Stimulated activated CD4-positive, alpha-beta T cell treated with anti-CD3 and anti-CD28 coated beads, Interleukin-12 subunit alpha, Interleukin-12 subunit beta, amount 100 ng/mL, for 24 hours (primary cell): ENCODE measurements around the gene LEF1.
"Not testable (repeated sequence)": the region's sequence is repeated elsewhere in the genome, so short reads cannot be mapped to it uniquely, and the experiment has no call there.

ENCODE experiments used
- DNase-seq, 2 experiments: peaks; one replicate each; pipeline ENCODE4 v3.0.0-alpha.2; 2020; ENCODE audit warnings: low read depth in 2 of 2

LEF1 gene

DNA sequence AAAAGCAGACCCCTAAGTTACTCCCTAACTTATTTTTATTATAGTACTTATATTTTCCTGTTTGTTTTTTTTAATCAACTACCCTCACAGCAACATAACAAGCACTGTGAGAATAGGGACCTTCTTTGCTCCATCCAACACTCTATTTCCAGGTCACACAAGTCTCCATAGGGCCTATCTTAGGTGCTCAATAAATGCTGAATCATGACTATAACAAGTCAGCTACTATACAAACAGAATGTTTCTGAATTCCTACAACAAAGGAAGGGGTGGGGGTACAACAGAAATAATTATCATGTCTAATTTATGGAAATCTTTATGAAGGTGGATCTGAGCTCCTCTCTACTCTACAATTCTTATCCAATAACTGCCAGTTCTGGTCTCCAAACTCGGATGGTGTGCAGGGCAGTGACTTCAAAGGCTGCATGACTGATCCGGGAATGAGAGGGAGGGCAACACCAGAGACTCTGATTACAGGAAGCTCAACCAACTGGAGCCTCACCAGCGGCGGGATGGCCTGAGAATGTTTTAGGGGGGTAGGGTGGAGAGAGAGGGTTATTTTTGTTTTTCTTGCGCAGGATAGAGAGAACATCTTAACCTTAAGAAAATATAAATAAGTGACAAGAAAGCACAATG lies 107.9 kb downstream of the LEF1 start:
- no peak for DNase-seq

GRCh38 chr4:108060164-108060563 lies 108.6 kb downstream of the LEF1 start:
- DNase-seq: no peak

DNA sequence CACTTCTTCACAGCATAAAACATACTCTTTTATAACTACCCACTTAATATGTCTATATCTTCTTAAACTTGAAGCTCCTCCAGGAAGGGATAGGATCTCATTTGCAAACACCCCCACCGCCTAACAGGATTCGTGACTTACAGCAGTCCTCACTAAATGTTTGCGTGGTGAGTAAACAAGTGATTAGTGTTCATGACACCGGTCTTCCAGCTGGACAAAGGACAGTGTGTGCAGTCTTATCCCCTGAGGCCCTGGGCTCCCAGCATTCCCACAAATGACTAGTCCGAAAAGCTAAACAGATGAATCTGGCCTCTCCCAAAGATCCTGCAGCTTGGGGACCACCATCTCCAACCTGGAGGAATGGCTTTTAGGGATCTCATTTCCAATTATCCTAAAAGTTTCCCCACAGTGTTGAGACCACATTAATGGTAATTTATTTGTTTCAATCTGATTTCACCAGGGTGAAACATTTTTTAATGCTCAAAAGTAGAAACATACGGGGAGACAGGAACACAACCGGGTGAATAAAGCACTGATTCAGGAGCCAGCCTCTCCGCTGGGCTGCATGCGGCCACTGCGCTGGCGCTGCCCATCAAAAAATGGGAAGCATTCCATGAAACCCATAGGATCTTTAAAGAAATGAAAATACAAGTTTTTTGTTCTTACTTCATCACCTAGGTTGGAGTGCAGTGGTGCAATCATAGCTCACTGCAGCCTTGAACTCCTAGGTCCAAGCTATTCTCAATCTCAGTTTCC lies 109.9 kb downstream of the LEF1 start:
- DNase-seq: no peak

DNA sequence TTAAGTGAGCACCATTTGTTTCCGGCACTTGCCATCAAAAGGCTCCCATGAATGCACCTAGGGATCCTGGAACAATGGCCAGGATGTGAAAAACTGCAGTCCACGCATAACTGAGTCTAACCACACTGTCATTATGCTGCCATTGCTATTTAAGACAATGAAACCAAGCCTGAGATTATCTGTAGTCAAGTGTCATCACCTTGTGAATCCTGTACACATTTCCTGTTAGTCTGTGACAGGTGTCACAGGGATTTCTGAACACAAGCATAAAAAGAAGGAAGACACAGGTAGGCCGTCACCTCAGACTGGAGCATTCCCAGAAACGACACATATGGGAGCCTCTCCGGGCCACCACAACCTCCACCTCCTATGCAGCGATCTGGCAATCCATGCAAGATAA lies 112.3 kb downstream of the LEF1 start:
- no peak for DNase-seq

DNA sequence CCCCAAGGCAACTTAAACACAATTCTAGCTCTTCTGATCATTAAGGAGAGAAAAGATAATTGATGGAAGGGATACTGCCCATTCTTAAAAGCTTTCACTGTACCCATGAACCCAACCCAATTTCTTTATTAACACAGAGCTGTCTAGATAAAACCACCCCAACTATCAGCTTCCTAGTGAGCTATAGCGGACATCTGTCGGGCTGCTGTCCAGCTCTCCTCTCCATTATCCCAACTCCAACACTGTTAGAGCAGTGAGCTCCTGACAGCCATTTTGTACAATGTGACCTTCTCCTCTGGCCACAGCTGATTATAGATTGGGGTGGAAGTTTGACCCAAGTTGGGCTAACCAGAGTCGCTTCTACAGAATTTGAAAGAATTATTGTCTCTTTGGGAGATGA lies 112.9 kb downstream of the LEF1 start:
- no peak for DNase-seq

GRCh38 chr4:108054025-108054638 lies 114.6 kb downstream of the LEF1 start:
- no peak for DNase-seq

DNA sequence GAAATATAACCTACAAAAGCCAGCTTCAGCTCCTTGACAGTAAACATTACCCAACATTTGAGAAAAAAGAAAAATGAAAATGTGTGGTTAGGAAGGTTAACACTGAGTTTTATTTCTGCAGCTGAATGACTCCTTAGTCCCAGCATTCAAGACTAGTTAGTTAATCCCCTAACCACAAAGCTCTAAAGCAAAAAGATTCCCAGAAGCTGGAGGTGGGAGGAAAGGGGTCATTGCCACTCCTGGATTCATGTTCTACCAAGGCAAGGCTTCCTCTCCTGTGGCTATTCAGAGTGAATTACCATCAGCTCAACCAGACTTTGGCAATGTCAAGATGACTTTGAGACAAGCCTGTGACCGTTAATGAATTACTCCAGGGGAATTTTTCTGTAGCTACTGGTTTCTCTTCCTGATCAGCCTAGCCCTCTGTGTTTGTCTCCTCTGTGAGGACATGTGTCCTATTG lies 115.5 kb downstream of the LEF1 start:
- no peak for DNase-seq

GRCh38 chr4:108052558-108053120 lies 116.1 kb downstream of the LEF1 start:
- no peak for DNase-seq

GRCh38 chr4:108051343-108051742 lies 117.4 kb downstream of the LEF1 start:
- DNase-seq: no peak

GRCh38 chr4:108050166-108051111 lies 118.3 kb downstream of the LEF1 start:
- not testable (repeated sequence) for DNase-seq

DNA sequence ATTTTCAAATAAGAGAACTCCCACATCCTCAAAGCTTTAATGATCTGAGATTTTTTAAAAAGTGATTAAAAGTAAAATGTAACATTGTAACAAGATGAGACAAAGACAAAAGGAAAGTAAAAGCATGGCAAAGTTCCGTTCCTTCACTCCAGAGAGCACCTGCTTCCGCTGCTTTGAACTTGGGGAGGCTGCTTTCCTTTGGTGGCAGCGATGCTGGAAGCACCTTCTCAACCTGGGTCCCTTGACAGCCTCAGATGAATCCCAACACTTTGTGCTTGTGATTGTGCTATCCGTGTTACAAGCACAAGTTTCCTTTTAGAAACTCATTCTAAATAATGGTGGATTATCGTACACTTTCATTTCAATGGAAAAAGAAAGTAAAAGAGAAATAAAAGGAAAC lies 119.3 kb downstream of the LEF1 start:
- DNase-seq: no peak

GRCh38 chr4:108048997-108049396 lies 119.7 kb downstream of the LEF1 start:
- DNase-seq: no peak

GRCh38 chr4:108048157-108048556 lies 120.6 kb downstream of the LEF1 start:
- no peak for DNase-seq

GRCh38 chr4:108047199-108047598 lies 121.5 kb downstream of the LEF1 start:
- DNase-seq: no peak

DNA sequence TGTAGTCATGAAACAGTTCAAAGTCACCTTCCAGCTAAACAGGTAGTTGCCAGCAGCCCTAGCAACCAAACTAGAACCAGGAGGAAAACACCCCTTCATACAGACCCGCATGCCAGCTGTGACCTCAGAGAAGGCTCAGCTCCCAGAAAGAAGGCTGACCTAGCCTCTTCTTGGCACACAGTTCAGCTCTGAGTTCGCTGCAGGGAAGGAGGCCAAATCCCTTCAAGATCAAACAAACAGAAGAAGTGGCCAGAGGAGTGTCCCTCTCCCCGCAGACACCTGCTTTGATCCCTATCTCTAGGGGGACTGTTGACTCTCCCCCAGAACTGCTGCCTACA lies 123.1 kb downstream of the LEF1 start:
- no peak for DNase-seq

- DNase-seq: no peak
These were observed 123.6 kb downstream of the LEF1 start for GRCh38 chr4:108044951-108045686.

DNA sequence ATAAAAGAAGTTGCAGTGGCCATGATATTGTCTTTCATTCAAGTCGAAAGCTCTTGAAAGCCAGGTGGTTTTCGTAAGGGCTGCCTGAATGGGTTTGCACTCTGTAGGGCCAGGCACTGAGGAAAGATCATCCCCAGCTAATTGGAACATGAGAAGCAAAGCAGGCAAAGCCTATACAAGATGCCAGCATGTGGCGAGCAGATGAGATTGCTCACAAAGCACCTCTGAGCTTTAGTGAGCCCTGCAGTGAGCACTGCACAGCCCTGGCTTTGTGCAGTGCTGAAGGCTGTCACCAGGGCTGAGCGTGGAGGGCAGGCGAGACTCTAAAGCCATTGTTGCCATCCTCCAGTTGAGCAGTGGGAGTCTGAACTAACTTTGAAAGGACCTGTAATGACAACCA lies 125.2 kb downstream of the LEF1 start:
- no peak for DNase-seq

GRCh38 chr4:108042927-108043326 lies 125.8 kb downstream of the LEF1 start:
- DNase-seq: no peak

DNA sequence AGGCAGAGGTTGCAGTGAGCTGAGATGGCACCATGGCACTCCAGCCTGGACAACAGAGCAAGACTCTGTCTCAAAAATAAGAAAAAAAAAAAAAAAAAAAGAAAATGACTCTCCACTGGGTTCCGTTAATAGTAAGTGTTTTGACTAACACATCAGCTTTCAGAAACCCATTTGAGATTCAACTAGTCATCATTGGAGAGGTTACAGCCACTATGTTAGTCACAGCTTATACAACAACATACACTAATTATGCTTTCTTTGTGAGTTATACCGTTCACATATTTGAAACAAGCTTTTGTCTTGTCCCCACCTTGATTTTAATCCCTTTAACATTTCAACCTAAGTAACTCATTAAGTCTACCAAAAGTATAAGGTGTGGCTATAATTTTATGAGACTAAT lies 130.8 kb downstream of the LEF1 start:
- no peak for DNase-seq

- peak; percentile 39 to 46 for DNase-seq
These were observed 132.5 kb downstream of the LEF1 start for GRCh38 chr4:108036213-108036612.

- DNase-seq: no peak
These were observed 133.0 kb downstream of the LEF1 start for GRCh38 chr4:108035691-108036090.
